ENCODE data around the gene CRKL. TPM values are rescaled to one million over a fixed set of nuclear protein-coding genes. Genes with fewer than 3 reads are reported as not detected.

The CRKL gene
- polyA plus RNA-seq, 1 of the 3 experiments (the other 2 are of a cell fraction), result 9.6 TPM

- H4K20me1 ChIP-seq (ENCODE audit: insufficient read depth), result no peaks in the 10 kb centered on the region
- CTCF ChIA-PET, result interaction anchor here (2.0 to 2.7 kb wide), 6 partner anchors 14 to 118 kb away, joined by 5 to 31 read pairs (median 13); partner anchors contain the start of genes CRKL and THAP7
- no peaks in the 10 kb centered on the region for H3K9me2 ChIP-seq
- H3F3A ChIP-seq (replicated peaks; ENCODE audit: insufficient read depth), result peaks cover 14% of the 10 kb centered on the region
- no peak overlapping the region for H3K4me3 ChIP-seq (ENCODE audit: low read depth in 2 of 2, low read length in 1 of 2)
- 68% methylated on average over 4 of the region's 4 CpGs for WGBS (ENCODE audit: low lambda C conversion rate)
- POLR2A ChIA-PET, result no interaction called here
- peaks cover 12 to 25% of the 10 kb centered on the region in 2 experiments for H3K36me3 ChIP-seq (replicated peaks in 1 of 2; ENCODE audit: control insufficient read depth in 1 of 2, insufficient read depth in 2 of 2, low read length in 1 of 2)
- peak overlapping the region in 1 of 2 experiments; percentile 30; a peak in 1 of 4 replicates for H3K27ac ChIP-seq (ENCODE audit: low read depth in 2 of 2, low read length in 1 of 2)
- TF ChIP-seq TCF12 (IDR thresholded peaks at IDR 0.05) (no peak), REST (IDR thresholded peaks at IDR 0.05; ENCODE audit: low read depth, low read length) (no peak), TAF1 (IDR thresholded peaks at IDR 0.05; ENCODE audit: borderline replicate concordance, low read depth, low read length) (no peak), SIN3A (IDR thresholded peaks at IDR 0.05; ENCODE audit: borderline replicate concordance, low read depth, low read length) (no peak), NFIC (IDR thresholded peaks at IDR 0.05; ENCODE audit: borderline replicate concordance) (no peak), FOXM1 (IDR thresholded peaks at IDR 0.05; ENCODE audit: low read depth) (no peak), CTCF (IDR thresholded peaks at IDR 0.05) (no peak), FOSL2 (IDR thresholded peaks at IDR 0.05; ENCODE audit: borderline replicate concordance, low read depth) (no peak), MEF2A (IDR thresholded peaks at IDR 0.05; ENCODE audit: borderline replicate concordance, low read depth) (no peak), GABPA (IDR thresholded peaks at IDR 0.05; ENCODE audit: low read depth) (no peak), CHD2 (IDR thresholded peaks at IDR 0.05; ENCODE audit: low read length, partially characterized antibody) (no peak)
- no peak overlapping the region for H3K4me2 ChIP-seq
- no peak overlapping the region for H3K9ac ChIP-seq
- H2AFZ ChIP-seq (ENCODE audit: low read depth), result no peak overlapping the region
- peaks cover 0 to 29% of the 10 kb centered on the region in 2 experiments; a peak in 1 of 4 replicates for H3K4me1 ChIP-seq (ENCODE audit: control insufficient read depth in 1 of 2, insufficient read depth in 2 of 2, low read depth in 1 of 2, low read length in 1 of 2)
- no peak for DNase-seq
- no peaks in the 10 kb centered on the region for H3K79me2 ChIP-seq (ENCODE audit: insufficient read depth)
- H3K27me3 ChIP-seq (ENCODE audit: insufficient read depth), result no peaks in the 10 kb centered on the region
- no peaks in the 10 kb centered on the region for H3K9me3 ChIP-seq
These were observed 32.8 kb upstream of the CRKL start for GRCh38 chr22:20884454-20884853.
